NCI-H2081 (cell line): ENCODE measurements around the gene CUBN.
"Not testable (repeated sequence)": the region's sequence is repeated elsewhere in the genome, so short reads cannot be mapped to it uniquely, and the experiment has no call there.

Experiments used
- DNase-seq, 2 experiments: peaks; one replicate each; lab custom pipeline; 2025; lab: John Stamatoyannopoulos, UW

Gene CUBN

GRCh38 chr10:17141504-17142229 is 12.1 kb upstream of the CUBN start:
- DNase-seq: no peak

GRCh38 chr10:17140386-17140761 is 10.8 kb upstream of the CUBN start:
- no peak for DNase-seq

- DNase-seq: no peak
These were observed 8.9 kb upstream of the CUBN start for GRCh38 chr10:17138460-17139042.

- DNase-seq: no peak
These were observed 5.2 kb upstream of the CUBN start for GRCh38 chr10:17134737-17135260.

- DNase-seq: no peak
These were observed 4.7 kb upstream of the CUBN start for GRCh38 chr10:17134282-17134681.

- DNase-seq: no peak
These were observed 1.4 kb downstream of the CUBN start for GRCh38 chr10:17128261-17128660.

- DNase-seq: no peak
These were observed 3.3 kb downstream of the CUBN start for GRCh38 chr10:17126327-17126726.

- no peak for DNase-seq
These were observed 4.3 kb downstream of the CUBN start for GRCh38 chr10:17125206-17125893.

- DNase-seq: no peak
These were observed 5.7 kb downstream of the CUBN start for GRCh38 chr10:17123961-17124360.

- no peak for DNase-seq
These were observed 6.6 kb downstream of the CUBN start for GRCh38 chr10:17122726-17123661.

GRCh38 chr10:17122052-17122451 is 7.6 kb downstream of the CUBN start:
- DNase-seq: no peak

GRCh38 chr10:17120694-17121093 is 8.9 kb downstream of the CUBN start:
- no peak for DNase-seq

GRCh38 chr10:17119845-17120244 is 9.8 kb downstream of the CUBN start:
- DNase-seq: no peak

- no peak for DNase-seq
These were observed 13.4 kb downstream of the CUBN start for GRCh38 chr10:17116193-17116592.

GRCh38 chr10:17115683-17116082 is 13.9 kb downstream of the CUBN start:
- no peak for DNase-seq

GRCh38 chr10:17114878-17115444 is 14.7 kb downstream of the CUBN start:
- not testable (repeated sequence) for DNase-seq

- DNase-seq: peak in 1 of 2 experiments; percentile 1
These were observed 15.6 kb downstream of the CUBN start for GRCh38 chr10:17113889-17114540.

GRCh38 chr10:17113346-17113745 is 16.3 kb downstream of the CUBN start:
- no peak for DNase-seq

GRCh38 chr10:17112566-17112965 is 17.0 kb downstream of the CUBN start:
- no peak for DNase-seq

- DNase-seq: no peak
These were observed 20.0 kb downstream of the CUBN start for GRCh38 chr10:17109475-17110207.
